NCI-H1436 treated with DMSO at 0.1 percent for 48 hours (cell line): ENCODE measurements around the gene PROM2.
"Not testable (repeated sequence)": the region's sequence is repeated elsewhere in the genome, so short reads cannot be mapped to it uniquely, and the experiment has no call there.

ENCODE experiments used
- DNase-seq: peaks from one replicate; lab custom pipeline; 2025; lab: John Stamatoyannopoulos, UW

The PROM2 gene

DNA sequence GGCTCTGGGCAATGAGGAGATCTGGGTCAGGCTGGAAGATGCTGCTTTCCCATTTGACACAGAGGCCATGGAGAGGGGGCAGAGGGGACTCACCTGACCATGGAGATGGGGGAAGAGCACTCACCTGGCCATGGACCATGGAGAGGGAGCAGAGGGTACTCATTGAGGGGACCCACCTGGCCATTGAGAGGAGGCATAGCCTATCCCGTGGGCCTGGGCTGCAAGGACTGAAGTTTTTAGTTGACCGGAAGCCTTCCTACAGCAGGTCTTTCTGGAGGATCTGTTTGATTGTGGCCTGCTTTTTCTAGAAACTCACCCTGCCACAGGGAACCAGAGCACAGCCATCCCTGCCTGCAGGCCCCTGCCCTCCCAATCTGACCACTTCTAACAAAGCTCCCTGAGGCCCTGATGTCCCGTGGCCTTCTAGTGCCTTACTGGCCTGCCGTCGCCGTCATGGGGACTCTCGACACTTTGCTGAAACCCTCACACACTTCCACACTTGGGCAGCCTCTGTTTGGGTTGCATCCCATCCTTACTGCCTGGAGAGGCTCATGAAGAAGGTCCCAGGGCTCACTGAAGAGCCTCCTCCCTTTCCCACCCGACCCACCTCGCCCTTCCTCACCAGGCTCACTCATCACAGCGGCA is 5.1 kb upstream of the PROM2 start:
- DNase-seq, result no peak

DNA sequence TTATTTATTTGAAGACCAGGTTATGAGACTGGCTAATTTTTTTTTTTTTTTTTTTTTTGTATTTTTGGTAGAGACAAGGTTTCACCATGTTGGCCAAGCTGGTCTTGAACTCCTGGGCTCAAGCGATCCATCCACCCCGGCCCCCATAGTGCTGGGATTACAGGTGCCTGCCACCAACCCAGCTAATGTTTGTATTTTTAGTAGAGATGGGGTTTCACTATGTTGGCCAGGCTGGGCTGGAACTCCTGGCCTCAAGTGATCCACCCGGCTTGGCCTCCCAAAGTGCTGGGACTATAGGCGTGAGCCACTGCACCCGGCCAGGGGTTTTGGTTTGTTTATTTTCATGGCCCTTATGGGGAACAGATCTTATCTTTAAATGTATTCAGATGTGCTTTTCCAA is 4.5 kb upstream of the PROM2 start:
- DNase-seq, result not testable (repeated sequence)

DNA sequence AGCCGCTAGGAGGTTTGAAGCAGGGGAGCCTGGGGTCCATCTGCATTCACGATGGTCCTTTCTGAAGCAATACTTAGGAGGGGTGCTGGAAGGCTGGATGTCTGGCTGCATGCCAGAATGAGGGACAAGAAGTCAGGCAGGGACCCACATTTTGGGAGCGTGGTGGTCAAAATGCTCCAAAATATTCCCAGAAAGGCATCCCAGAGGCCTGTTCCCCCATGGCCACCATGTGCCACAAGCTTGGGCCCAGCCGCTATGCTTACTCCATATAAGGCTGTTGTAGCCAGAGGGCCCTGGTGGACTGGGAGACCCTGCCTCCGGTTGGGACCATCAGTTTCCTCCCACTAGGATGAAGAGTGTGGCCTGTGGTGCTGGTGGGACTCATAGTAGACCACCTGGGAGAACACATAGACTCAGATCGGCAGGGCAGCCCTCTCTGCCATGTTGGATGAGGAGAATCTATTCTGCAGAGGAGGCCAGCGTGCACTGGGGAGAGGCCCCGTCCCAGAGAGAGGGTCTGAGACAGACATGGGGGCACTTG is 3.6 kb upstream of the PROM2 start:
- no peak for DNase-seq

DNA sequence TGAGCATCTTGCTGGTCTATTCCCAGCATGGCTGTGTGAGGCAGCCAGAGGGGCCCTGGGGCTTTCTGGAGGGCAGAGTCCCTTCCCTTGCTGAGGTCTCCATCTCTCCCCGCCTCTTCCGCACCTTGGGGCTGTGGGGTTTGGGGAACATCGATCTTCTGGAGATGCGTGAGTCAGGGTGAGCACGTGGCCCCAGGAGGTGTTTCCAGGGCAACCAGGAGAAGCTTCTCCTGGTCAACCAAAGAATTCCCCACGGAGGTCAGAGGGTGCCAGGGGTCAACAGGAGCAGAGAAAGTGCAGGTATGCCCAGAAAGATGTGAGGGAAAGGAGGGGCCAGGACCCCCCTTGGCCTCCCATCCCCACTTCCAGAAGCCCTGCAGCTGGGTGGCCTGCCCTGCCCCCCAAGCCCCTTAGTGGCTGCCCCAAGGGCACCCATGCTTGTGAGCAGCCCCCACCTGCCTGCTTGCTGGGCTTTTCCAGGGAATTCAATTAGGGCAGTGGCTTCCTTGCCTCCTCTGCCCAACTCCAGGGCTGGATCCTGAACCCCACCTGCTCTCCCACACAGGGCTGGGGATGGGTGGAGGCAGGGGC is 2.8 kb upstream of the PROM2 start:
- DNase-seq, result no peak

DNA sequence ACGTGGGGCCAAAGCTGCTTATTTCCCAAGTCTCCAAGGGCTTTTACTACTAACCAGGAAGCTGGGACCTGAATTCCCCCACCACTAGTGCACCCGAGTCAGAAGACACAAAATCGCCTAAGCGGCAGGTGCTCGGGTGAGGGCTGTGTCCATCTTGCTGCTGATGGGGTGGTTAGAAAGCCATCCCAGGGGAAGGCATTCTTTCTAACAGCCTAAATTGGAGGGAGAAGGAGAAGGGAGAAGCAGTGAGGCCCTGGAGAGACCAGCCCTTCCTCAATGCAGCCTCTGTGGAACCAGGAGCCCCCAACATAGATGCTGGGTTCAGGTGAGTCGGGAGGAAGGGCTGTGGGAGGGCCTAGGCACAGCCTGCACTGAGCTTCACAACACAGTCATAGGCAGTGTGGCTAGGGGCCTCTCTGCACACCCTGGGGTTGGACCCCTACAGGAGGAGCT is 1.9 kb upstream of the PROM2 start:
- no peak for DNase-seq

DNA sequence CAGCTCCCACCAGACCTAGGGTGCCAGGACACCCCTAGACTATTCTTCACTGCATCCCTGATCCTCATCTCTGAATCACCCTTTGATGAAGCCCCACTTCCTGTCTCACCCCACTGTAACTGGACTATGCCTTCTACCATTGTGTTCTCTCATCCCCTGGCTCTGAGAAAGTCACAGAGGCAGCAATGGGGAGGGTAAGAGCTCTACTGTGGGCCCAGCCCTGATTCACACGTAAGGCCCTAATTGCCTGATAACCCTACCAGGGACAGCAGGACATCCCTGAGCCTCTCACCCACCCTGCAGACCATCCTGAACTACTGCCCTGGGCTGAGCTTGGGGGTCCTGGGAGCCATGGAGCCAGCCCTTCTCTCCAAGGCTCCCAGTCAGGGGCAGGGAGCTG is 1.5 kb upstream of the PROM2 start:
- no peak for DNase-seq

DNA sequence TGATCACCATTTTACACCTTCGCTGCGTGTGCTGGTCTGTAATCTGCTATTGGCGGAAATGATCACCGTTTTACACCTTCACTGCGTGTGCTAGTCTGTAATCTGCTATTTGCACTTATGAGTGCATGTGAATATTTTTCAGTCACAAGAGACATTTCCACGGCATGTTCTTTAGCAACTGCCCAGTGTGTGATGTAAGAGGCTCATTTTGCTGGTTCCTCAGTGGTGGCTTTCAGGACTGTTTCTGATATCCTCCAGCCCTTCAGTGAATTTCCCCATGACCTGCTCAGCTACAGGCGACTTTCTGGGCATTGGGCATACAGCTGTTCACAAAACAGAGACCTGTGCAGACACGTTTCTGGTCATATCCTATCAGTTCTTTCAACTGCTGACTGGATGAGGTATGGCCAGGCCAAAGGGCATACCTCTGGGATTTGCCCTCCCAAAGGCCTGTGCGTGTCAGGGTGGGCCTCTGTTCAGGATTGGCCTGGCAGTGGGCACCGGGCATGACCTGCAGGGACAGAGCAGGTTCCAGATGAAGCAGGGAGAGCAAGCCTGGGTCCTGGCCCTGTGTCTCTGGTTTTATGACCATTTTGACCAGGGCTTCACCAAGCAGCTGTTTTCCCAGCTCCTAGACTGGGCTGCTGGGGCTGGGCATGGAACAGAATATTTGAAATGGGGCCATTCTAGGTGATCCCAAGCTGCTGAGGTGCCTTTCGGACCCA is 521 bp upstream of the PROM2 start:
- no peak for DNase-seq

DNA sequence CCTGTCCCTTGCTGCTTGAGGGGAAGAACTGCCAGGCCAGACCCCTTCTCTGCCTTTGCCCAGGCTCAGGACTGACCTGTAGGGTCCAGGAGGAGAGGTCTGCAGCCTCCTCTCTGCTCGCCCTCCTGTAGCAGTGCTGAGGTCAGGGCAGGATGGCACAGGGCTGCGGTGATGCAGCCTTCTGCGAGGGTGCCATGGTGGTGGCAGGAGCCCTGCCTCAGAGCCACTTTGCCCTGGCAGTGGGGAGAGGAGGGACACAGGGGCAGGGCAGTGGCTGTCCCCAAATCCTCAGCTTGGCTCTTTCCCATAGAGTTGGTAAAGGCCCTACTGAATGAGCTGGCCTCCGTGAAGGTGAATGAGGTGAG is 884 bp downstream of the PROM2 start:
- DNase-seq, result no peak

DNA sequence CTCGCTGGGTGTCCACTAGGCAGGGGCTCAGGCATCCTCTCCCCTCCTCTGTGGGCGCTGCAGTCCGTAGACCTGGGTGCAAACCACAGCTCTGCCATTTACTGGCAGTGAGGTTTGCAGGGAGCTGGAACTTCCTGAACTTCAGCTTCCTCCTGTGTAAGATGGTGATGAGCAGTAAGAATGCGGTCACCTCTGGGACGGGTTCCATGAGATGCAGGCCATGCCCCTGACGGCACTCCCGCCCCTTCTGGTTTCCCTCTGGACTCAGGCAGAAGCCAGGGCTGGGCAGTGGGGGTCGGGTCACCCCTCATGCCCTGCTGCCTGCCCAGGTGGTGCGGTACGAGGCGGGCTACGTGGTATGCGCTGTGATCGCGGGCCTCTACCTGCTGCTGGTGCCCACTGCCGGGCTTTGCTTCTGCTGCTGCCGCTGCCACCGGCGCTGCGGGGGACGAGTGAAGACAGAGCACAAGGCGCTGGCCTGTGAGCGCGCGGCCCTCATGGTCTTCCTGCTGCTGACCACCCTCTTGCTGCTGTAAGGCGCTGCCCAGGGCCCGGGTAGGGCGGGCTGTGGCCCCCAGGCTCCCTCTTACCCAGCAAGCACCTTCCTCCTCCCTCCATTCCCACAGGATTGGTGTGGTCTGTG is 1.5 kb downstream of the PROM2 start:
- no peak for DNase-seq

DNA sequence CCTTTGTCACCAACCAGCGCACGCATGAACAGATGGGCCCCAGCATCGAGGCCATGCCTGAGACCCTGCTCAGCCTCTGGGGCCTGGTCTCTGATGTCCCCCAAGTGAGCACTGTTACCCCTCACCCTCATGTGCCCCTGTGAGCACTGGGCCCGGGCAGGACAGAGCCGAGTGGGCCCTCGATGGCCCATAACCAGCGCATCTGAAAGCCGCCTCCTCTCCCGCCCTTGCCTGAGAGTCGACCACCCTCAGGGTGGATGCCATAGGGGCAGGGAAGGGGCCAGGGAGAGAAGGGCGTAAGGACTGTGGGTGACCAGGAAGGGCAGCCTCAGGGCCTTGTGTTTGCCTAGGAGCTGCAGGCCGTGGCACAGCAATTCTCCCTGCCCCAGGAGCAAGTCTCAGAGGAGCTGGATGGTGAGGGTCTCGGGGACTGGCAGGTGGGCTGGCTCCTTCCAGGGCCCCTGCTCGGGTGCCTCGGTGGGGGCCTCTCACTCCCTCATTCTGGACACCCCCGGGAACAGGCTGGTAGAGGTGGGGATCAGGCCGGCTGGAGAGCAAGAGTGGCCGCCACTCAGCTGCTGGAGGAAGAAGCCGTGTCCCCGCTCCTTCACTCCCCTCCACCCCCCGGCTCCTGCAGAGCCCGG is 2.1 kb downstream of the PROM2 start:
- DNase-seq, result no peak

DNA sequence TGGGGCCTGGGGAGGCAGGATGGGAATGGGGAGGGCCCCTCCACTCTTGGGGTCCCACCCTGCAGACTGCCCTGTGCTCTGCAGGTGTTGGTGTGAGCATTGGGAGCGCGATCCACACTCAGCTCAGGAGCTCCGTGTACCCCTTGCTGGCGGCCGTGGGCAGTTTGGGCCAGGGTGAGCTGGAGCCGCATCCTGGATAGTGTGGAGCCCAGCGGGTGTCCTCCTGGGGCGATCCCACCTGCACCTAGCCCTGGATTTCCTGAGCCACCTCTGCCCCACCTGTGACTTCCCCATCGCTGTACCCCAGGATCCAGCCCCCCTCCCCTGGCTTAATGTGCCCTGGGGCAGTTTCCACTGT is 2.6 kb downstream of the PROM2 start:
- no peak for DNase-seq

DNA sequence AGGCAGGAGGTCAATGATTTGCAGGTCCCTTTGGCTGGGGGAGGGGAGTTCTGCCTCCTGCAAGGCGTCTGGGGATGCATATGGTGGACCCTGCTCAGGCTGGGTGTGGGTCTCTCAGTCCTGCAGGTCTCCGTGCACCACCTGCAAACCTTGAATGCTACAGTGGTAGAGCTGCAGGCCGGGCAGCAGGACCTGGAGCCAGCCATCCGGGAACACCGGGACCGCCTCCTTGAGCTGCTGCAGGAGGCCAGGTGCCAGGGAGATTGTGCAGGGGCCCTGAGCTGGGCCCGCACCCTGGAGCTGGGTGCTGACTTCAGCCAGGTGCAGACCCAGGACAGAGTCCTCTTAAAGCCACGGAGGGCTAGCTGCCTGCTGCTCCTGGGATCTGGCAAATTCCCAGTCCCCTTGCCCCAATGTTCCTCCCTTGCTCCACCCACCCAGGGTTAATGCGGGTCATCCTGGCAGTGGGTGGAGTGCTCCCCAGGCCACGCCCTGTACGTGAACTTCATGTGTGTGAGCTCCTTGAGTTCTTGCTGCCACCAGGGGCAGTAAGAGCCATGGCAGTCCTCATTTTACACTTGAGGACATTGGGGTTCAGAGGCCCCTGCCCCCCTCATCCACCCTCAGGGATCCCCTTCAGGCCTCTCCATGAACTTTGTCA is 3.1 kb downstream of the PROM2 start:
- DNase-seq, result no peak

DNA sequence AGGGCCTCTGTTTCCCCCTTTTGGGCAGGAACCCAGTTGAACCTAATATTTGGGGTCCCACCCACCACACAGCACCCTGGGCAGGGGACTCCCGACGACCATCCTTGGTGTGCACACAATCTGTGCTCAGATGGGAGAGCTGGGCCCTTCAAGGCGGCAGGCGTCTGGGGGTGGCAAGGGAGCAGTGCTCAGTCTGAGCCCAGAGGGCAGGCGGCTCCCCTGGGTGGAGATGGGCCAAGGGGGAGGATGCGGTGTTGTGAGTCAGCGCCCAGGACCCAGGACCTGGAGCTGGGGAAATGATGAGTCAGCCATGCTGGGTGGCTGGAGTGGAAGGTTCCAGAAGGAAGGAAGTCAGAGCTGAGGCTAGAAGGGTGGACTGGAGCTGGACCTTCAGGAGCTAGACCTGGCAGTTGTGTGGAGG is 3.8 kb downstream of the PROM2 start:
- no peak for DNase-seq

DNA sequence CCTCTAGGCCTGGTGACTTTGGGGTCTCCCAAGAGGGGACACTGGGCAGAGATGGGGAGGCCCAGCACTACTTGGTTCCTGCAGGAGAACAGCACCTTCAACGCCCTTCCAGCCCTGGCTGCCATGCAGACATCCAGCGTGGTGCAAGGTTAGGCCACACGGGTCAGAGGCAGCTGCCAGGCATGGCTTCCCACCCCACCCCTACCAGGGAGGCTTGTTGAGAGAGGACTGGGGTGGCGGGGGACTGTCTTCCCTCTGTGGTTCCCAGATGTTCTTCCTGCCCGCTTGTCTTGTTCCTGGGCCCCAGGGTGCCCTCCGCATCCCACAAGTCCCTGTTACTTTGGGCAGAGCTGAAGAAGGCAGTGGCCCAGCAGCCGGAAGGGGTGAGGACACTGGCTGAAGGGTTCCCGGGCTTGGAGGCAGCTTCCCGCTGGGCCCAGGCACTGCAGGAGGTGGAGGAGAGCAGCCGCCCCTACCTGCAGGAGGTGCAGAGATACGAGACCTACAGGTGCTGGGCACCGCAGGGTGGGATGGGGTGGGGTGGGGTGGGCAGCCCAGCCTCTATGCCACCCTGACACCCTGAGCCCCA is 4.5 kb downstream of the PROM2 start:
- no peak for DNase-seq

DNA sequence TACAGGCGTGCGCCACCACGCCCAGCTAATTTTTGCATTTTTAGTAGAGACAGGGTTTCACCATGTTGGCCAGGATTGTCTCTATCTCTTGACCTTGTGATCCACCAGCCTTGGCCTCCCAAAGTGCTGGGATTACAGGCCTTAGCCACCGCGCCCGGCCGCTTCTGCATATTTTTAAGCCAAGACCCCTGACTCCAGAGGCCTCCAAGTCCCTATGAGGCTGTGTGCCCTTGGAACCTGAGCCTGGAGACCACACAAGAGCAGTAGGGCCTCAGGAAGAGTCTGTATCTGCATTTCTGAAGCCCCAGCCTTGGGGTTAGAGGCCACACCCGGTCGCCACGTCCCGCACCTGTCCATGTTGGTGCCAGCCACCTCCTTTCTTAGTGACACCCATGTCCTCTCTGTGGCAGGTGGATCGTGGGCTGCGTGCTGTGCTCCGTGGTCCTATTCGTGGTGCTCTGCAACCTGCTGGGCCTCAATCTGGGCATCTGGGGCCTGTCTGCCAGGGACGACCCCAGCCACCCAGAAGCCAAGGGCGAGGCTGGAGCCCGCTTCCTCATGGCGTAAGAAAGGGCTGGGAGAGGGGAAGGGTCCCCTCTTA is 5.3 kb downstream of the PROM2 start:
- no peak for DNase-seq

DNA sequence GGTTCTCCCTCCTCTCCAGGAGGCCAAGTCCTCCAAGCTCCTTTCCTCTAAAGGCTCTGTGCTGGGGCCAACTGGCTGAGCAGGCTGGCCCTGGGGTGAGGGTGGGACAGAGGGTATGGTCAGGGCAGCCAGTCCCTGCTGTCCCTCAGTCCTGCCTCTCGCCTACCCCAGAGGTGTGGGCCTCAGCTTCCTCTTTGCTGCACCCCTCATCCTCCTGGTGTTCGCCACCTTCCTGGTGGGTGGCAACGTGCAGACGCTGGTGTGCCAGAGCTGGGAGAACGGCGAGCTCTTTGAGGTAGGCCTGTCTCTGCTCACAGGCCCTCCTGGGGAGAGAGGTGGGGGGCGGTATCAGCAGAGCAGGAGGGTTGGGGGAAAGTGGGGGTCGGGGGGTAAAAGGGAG is 6.8 kb downstream of the PROM2 start:
- no peak for DNase-seq

DNA sequence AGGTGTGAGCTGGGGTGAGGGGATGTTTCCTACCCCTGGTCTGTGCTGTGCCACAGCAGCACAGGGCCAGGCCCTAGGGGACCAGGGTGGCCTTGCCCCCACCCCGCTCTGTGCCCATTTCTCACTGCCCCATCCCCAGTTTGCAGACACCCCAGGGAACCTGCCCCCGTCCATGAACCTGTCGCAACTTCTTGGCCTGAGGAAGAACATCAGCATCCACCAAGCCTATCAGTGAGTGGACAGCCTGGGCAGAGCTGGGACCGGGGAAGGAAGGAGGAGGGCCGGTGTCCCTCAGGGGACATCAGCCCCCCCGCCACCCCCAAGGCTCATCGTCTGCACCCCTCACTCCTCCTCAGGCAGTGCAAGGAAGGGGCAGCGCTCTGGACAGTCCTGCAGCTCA is 7.5 kb downstream of the PROM2 start:
- no peak for DNase-seq

DNA sequence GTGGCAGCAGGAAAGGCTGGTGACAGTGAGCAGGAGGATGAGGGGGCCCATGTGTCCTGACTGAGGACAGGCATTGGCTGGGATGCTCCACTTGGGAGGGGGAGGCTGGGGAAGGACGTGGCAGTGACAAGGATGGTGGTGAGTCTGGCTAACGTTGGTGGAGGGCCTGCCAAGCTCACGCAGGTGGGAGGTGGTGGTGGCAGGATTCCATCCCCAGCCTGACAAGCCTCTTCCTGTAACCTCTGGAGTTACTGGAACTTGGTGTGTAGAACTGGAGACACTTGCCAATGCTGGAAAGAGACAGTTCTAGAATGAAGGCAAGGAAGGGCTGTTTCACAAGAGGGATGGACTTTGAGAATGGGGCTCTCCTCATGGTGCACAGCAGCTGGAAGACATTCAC is 8.2 kb downstream of the PROM2 start:
- no peak for DNase-seq

DNA sequence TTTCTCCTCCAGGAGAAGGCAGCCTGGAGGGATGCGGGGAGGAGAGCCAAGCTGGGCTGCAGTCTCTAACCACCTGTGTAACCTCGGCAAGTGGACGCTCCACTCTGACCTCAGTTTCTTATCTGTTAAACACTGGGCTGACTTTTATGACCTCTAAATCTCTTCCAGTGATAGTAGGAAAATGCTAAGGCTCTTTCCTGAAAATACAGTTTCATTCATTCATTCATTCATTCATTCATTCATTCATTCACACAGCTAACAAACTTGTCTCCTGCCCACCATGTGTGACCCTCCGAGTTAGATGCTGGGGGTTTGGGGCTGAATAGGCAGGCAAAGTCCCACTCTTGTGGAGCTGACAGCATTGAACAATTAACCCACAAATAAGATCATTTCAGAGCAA is 9.3 kb downstream of the PROM2 start:
- DNase-seq, result no peak

DNA sequence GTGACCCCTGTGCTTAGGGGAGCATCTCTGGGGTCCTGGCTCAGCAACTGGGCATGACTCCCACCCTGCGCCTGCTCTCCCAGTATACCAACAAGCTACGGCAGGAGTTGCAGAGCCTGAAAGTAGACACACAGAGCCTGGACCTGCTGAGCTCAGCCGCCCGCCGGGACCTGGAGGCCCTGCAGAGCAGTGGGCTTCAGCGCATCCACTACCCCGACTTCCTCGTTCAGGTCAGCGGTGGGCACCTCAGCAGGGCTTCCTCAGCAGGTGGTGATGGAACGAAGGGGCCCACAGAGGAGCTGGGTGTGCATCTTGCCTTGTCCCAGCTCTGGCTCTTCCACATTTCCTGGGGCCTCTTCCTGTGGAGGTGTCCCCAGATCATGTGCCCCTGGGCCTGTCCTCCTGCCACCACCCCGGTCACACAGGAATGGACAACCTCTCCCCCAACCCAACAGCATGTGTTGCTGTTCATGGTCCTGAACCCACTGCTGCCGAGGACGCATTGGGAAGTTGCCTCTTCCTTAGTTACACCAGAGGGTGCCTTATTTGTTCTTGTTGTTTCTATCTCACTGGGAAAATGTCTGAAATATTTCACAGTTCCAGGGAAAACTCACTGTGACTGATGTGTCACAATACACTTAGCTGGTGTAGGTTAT is 10.8 kb downstream of the PROM2 start:
- no peak for DNase-seq

DNA sequence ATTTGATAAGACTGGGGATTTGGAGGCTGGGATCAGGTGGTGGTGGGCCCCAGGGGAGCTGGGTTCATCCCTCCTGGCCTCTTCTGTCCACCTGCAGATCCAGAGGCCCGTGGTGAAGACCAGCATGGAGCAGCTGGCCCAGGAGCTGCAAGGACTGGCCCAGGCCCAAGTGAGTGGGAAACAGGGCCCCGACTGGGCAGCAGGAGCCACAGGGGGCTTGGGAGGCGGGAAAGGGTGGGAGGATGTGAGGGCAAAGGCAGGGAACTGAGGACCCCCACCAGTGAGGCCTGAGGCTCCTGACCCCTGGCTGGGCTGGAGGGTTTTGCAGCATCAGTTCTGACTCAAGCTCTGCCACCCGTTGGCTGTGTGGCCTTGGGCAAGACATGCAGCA is 11.3 kb downstream of the PROM2 start:
- DNase-seq, result no peak
